ENCODE measurements around the gene PDE9A.

Gene PDE9A

DNA sequence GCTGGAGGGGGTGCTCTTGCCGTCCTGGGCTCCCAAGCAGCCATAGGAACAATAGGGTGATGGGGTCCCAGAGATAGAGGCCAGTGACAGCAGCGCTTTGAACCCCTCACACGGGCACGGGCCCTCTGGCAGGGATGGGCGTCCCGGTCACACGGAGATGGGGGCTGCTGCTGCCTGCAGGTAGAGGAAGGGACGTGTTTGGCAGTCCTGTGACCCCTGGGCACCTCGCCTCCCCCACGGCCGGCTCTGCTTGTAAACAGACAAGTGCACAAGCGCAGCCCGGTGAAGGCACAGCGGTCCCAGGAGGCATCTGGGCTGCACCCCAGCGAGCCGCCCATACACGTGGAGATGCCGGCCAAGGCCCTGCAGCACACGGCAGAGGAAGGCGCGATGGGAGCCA is 36.5 kb upstream of the PDE9A start:
- DNase-seq (ENCODE audit: low spot score): no peak
- TF ChIP-seq, protein P1, sequence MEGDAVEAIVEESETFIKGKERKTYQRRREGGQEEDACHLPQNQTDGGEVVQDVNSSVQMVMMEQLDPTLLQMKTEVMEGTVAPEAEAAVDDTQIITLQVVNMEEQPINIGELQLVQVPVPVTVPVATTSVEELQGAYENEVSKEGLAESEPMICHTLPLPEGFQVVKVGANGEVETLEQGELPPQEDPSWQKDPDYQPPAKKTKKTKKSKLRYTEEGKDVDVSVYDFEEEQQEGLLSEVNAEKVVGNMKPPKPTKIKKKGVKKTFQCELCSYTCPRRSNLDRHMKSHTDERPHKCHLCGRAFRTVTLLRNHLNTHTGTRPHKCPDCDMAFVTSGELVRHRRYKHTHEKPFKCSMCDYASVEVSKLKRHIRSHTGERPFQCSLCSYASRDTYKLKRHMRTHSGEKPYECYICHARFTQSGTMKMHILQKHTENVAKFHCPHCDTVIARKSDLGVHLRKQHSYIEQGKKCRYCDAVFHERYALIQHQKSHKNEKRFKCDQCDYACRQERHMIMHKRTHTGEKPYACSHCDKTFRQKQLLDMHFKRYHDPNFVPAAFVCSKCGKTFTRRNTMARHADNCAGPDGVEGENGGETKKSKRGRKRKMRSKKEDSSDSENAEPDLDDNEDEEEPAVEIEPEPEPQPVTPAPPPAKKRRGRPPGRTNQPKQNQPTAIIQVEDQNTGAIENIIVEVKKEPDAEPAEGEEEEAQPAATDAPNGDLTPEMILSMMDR (IDR thresholded peaks at IDR 0.05; ENCODE audit: extremely low read depth, insufficient read depth, missing control alignments): no peak
- in situ Hi-C loops (cut with MboI; ENCODE audit: low pct_unique_long_range_greater_than_20kb, low sequenced_read_pairs, unreplicated experiment): no loop called here

DNA sequence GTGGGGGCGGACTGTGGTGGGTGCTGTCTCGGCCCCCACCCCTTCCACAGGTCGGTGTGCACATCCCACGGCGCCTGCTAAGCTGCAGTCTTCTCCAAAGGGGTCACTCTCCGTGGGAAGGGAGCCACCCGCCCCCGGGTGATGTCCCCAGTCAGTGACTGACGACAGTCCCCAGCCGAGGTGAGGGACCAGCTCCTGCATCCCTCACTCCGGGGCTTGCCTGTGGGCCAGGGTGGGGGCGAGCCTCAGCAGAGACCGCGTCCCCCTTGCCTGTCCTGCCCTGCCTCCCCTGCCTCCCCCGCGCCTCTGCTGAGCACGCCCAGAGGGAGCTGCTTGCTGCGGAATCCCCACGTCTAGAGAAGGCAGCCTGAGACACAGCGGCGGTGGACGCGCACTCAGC is 35.9 kb upstream of the PDE9A start:
- TF ChIP-seq, protein P1 (IDR thresholded peaks at IDR 0.05; ENCODE audit: extremely low read depth, insufficient read depth, missing control alignments): no peak
- in situ Hi-C loops (cut with MboI; ENCODE audit: low pct_unique_long_range_greater_than_20kb, low sequenced_read_pairs, unreplicated experiment): no loop called here
- DNase-seq (ENCODE audit: low spot score): no peak

- no peak for DNase-seq (ENCODE audit: low spot score)
- TF ChIP-seq, protein P1 (IDR thresholded peaks at IDR 0.05; ENCODE audit: extremely low read depth, insufficient read depth, missing control alignments): no peak
- in situ Hi-C loops (cut with MboI; ENCODE audit: low pct_unique_long_range_greater_than_20kb, low sequenced_read_pairs, unreplicated experiment): no loop called here
These were observed 34.7 kb upstream of the PDE9A start for GRCh38 chr21:42618707-42619102.

GRCh38 chr21:42619166-42619565 is 34.3 kb upstream of the PDE9A start:
- TF ChIP-seq, protein P1 (IDR thresholded peaks at IDR 0.05; ENCODE audit: extremely low read depth, insufficient read depth, missing control alignments): no peak
- no peak for DNase-seq (ENCODE audit: low spot score)
- in situ Hi-C loops (cut with MboI; ENCODE audit: low pct_unique_long_range_greater_than_20kb, low sequenced_read_pairs, unreplicated experiment): no loop called here

- no peak for DNase-seq (ENCODE audit: low spot score)
- in situ Hi-C loops (cut with MboI; ENCODE audit: low pct_unique_long_range_greater_than_20kb, low sequenced_read_pairs, unreplicated experiment): no loop called here
- TF ChIP-seq, protein P1 (IDR thresholded peaks at IDR 0.05; ENCODE audit: extremely low read depth, insufficient read depth, missing control alignments): no peak
These were observed 33.6 kb upstream of the PDE9A start for GRCh38 chr21:42619841-42620240.

DNA sequence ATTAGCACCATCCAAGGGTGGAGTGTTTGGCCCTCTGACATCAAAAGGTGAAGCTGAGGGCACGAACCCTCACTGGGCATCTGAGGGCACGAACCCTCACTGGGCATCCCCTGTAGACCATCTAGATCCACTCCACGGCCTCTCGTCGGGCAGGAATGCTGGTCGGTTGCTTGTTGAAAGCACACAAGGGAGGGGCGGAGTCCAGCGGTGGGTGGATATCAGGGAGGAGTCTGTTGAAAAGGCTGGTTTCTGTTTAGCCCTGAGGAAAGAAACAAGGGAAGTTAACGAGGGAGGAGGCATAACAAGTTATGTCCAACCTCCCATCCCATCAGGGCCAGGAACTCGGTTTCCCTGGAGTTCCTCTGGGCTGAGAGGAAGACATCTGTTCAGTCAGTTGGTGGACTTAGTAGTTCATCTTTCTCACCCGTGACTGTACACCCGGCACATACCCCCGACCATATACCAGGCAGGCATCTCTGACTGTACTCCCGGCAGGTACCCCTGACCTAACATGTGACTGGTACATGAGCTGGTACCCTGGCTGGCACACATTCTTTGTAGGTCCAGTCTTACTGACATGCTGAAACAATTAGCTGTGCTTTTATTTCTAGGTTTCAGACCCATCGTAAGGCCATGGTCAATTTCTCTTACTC is 32.1 kb upstream of the PDE9A start:
- TF ChIP-seq, protein P1 (IDR thresholded peaks at IDR 0.05; ENCODE audit: extremely low read depth, insufficient read depth, missing control alignments): no peak
- in situ Hi-C loops (cut with MboI; ENCODE audit: low pct_unique_long_range_greater_than_20kb, low sequenced_read_pairs, unreplicated experiment): no loop called here
- no peak for DNase-seq (ENCODE audit: low spot score)
